HG02884 (cell line): ENCODE data around the gene IFNG.

ENCODE experiments used
- ATAC-seq: cut with Tn5 transposase; IDR thresholded peaks from one replicate; pipeline ENCODE4 v1.9.1; 2021; ENCODE audit warnings: mild to moderate bottlenecking, moderate library complexity; ENCODE audit not compliant: unreplicated experiment

The IFNG gene

DNA sequence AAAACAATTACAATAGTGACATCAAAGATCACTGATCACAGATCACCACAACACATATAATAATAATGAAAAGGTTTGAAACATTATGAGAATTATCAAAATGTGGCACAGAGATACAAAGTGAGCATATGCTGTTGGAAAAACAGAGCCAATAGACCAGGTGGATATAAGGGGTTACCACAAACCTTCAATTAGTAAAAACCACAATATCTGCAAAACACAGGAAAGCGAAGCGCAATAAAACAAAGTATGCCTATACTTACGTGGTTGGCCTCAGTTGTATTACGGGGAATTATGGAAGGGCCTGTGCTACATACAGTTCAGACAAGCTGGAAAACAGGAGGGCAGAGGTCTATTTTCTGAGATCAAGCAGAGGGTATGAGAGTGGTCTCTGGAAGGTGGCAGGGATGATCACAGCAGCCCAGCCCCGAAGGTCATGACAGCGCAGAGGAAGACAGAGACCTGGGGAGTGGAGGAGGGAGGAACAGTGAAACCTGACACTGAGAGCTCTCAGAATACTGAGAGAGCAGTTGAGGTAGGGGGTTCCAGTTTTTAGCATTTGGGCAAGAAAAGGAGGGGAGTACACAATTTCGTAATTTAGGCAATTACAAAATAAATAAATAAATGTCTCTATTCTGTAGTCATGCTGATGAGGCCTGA lies 41.3 kb downstream of the IFNG start:
- no peak for ATAC-seq

DNA sequence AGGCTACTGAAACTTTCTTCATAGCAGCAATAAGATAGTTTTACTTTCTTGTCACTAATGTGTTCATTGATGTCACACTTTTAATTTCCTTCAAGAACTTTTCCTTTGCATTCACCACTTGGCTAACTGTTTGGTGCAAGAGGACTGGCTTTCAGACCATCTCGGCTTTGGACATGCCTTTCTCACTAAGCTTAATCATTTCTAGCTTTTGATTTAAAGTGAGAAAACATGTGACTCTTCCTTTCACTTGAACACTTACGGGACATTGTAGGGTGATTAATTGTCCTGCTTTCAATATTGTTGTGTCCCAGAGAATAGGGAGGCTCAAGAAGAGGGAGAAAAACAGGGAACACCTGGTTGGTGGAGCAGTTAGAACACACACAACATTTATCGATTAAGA lies 41.9 kb downstream of the IFNG start:
- ATAC-seq = no peak

DNA sequence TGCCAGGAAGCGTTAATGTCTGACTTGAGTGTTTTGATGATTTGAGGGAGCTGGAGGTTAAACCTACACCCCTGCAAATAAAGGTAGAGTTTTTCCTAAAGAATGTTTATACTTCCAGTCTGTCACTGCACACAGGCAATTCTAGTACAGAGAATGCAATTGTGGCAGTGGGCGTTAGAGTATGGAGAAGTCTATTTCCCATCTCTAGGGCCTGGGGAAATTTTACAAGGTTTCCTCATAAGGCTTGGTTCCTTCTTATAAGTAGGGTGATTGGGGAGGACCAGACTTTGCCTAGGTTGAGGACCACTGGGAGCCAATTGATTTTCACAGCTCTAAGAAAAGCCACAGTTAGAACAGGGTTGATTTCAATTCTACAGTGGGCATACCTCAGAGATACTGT lies 44.3 kb downstream of the IFNG start:
- no peak for ATAC-seq

DNA sequence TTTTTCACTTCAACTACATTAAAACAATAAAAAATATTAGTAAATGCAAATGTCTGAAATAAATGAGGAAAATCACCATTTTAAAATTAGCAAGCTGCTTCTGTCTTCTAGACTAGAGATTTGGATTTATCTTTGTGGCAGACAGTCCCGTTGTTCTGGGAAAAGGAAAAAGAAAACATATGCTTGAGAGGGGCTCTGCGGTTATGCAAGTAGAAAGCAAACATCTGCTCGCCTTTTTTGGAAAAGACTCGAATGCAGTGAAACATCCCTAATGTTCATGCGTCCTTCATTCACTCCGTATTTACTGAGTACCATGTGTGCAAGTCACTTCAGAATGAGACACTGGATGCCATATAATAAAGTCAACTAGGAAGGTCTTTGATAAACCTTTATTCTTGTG lies 44.9 kb downstream of the IFNG start:
- ATAC-seq = no peak

DNA sequence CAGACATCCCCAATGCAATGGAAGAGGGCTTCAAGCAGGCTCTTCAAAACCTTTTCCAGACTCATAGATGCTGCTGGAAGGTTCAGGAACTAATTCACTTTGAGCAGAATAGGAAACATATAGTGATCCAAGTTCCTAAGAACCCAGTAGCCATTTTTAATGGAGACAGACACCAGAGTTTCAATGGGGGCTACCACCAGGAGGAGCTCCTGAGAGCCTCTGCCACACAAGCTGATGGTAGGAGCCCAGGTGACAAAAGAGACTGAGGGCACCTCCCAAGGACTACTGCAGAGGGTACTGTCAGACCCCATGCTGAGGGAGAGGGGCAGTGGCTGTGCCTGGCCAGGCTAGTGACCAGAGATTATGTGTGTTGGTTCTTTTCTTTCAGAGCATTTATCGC lies 45.9 kb downstream of the IFNG start:
- ATAC-seq = no peak

DNA sequence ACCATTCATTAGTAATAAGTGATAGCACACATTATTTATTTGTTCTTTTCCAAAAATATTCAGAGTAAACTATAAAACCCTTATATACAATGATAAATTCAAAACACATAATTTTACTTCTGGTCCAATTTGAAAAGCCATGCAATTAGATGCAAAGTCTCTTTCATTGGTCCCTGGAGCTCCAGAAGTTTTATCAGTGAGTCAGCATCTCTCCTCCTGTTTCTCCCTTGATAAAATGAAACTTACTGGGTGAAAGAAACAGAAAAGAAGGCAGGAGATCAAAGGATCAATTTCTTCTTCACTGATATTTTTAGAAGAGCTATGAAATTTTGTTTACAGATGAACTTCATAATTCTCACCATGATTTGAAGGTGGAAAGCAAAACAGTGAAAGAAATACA lies 47.5 kb downstream of the IFNG start:
- ATAC-seq = no peak

DNA sequence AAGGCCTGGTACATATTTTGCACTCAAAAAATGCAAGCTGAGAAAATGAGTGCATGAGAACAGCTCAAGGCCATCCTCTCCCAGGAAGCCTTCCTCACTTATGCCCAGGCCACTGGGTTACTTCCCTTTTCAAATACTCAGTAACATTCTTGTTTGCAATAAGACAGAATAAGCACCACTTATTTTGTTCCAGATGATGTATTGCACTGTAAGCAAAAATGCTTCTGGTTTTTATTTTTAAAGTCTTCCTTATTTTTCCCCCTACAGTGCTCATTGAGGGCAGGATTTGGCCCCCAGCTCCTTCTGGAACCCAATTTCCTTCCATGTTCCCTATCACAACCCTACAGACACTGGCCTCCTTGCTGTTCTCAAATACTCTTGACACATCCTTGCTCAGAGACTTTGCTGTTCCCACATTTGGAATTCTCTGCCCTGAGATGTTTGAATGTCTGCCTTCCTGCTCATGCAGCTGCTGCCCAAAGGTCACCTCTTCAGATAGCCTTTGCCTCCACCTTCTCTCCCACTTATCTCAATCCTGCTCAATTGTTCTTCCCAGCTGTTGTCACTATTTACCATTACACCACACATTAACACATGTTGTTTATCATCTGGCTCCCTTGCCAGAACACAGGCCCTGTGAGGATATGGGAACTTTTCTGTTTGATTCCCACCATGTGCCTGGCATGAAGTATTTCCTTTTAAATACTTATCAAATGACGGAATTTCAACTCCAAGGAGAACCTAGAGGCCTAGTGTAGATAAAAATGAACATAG lies 49.9 kb downstream of the IFNG start:
- ATAC-seq = no peak

DNA sequence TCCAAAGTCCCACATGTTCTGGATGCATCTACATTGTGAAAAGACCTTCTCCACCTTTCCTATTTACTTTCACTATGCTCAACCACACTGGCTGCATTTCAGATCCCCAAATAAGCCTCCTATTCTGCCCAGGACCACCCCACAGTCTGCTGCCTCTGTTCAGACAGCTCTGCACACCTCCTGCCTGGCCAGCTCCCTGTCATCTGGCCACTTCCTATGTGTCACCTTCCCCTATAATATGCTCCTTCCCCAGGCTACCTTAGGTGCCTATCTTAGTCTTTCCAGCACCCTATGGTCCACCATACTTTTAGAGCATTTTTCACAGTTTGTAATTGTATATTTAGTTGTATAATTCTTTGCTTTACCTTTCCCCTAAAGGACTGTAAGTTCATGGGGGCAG lies 50.5 kb downstream of the IFNG start:
- no peak for ATAC-seq

DNA sequence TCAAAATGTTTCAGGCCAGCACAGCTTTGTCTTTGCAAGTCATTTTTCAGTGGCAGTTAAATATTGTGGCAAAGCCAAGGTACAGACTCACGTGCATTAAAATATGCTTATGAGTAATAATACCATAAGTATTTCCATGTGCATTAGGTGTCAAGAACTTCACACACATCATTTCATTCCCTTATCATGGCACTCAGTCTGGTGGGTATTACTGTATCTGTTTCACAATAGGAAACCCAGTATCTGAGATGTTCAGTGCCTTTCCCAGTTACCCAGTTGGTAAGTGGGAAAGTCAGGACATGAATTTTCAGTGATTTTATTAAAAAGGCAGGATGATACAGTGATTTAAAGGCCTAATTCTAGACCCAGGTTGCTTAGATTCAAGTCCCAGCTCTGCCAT lies 52.9 kb downstream of the IFNG start:
- no peak for ATAC-seq

DNA sequence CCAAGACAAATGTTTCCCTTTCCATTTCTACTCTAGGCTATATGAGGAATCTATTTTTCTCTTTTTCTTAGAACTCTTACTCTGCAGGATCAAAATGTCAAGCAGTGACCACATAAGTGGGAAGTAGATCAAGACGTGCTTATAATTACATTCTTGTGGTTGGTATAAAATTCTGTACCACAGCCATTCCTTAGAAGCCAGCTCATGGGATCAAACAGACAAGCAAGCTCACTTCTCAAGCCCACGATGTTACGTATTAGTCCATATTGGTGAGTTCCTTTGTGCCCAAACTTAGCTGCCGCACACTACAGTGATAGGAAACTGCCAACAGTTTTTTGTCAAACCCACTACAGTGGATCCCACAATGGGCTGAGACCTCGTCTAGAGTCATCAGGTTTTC lies 53.4 kb downstream of the IFNG start:
- no peak for ATAC-seq
